ENCODE results near the gene CCDC85C. TPM values are rescaled to one million over a fixed set of nuclear protein-coding genes. Genes with fewer than 3 reads are reported as not detected.

Gene CCDC85C
- total and polyA plus RNA-seq, 9 donors = 2.1 to 28.4 (median 13.1) TPM

GRCh38 chr14:99451234-99451633 lies 152.8 kb downstream of the CCDC85C start:
- no peak overlapping the region for H3K27ac ChIP-seq
- no peak for DNase-seq
- H3K36me3 ChIP-seq = no peaks in the 10 kb centered on the region
- intact Hi-C loops (cut with DNase I) = no loop called here
- H3K4me3 ChIP-seq = no peak overlapping the region
- 90 to 94% (median 93%) methylated on average over 5 of the region's 5 CpGs for WGBS, 3 donors
- H3K9me3 ChIP-seq = no peaks in the 10 kb centered on the region
- H3K27me3 ChIP-seq = no peaks in the 10 kb centered on the region
- no peak for TF ChIP-seq EP300 (IDR thresholded peaks at IDR 0.05)
- TF ChIP-seq POLR2A (IDR thresholded peaks at IDR 0.05) = no peak
- TF ChIP-seq CTCF (IDR thresholded peaks at IDR 0.05) = no peak
- H3K4me1 ChIP-seq (ENCODE audit: insufficient read depth) = peaks cover 5% of the 10 kb centered on the region

- TF ChIP-seq POLR2A (IDR thresholded peaks at IDR 0.05) = no peak
- TF ChIP-seq CTCF (IDR thresholded peaks at IDR 0.05) = no peak
- no peak for TF ChIP-seq EP300 (IDR thresholded peaks at IDR 0.05)
- intact Hi-C loops (cut with DNase I) = no loop called here
- Histone ChIP-seq H3K27me3 (no peaks in the 10 kb centered on the region), H3K36me3 (no peaks in the 10 kb centered on the region), H3K9me3 (no peaks in the 10 kb centered on the region), H3K27ac (no peak overlapping the region), H3K4me1 (ENCODE audit: insufficient read depth) (peaks cover 5% of the 10 kb centered on the region), H3K4me3 (no peak overlapping the region)
- no peak for DNase-seq
- WGBS, 3 donors = 76 to 88% (median 80%) methylated on average over 3 of the region's 3 CpGs
These were observed 153.7 kb downstream of the CCDC85C start for GRCh38 chr14:99450266-99450665.

Small RNA genes within 50 kb of the gene (small RNA-seq; reads per million reads assigned to genes)
- not detected for gene RF00019

Other genes starting within 250 kb of the CCDC85C start
- 100 to 1,000 TPM in 2 of 7 donors, 10 to 100 TPM in 5; 68.6 to 133 (median 87.4) TPM for gene SETD3, start 123.3 kb downstream of the CCDC85C start, total RNA-seq
- gene SETD3, start 123.3 kb downstream of the CCDC85C start, polyA plus RNA-seq = 10 to 100 TPM; 27.9 to 52.9 TPM
- 10 to 100 TPM; 22.9 to 50.6 (median 46.8) TPM for gene CCNK, start 122.8 kb downstream of the CCDC85C start, total RNA-seq
- 10 to 100 TPM; 17.3 to 60.0 TPM for gene CCNK, start 122.8 kb downstream of the CCDC85C start, polyA plus RNA-seq
- 1 to 10 TPM in 6 of 7 donors, under 1 TPM in 1; 0.48 to 3.8 (median 2.4) TPM for gene HHIPL1, start 40.9 kb upstream of the CCDC85C start, total RNA-seq
- gene HHIPL1, start 40.9 kb upstream of the CCDC85C start, polyA plus RNA-seq = 1 to 10 TPM in 1 of 2 donors, under 1 TPM in 1; 0.82 to 1.2 TPM
- gene CYP46A1, start 80.1 kb upstream of the CCDC85C start, total RNA-seq = 1 to 10 TPM in 5 of 7 donors, under 1 TPM in 2; 0.48 to 4.9 (median 1.9) TPM
- 1 to 10 TPM; 1.2 TPM for gene CYP46A1, start 80.1 kb upstream of the CCDC85C start, polyA plus RNA-seq
- 10 to 100 TPM in 3 of 7 donors, 1 to 10 TPM in 4; 4.4 to 22.3 (median 9.8) TPM for gene EML1, start 189.2 kb upstream of the CCDC85C start, total RNA-seq
- 10 to 100 TPM in 1 of 2 donors, 1 to 10 TPM in 1; 4.4 to 19.5 TPM for gene EML1, start 189.2 kb upstream of the CCDC85C start, polyA plus RNA-seq

Data from ovary (tissue), 9 donors.